Right renal cortex interstitium (tissue), 3 donors: ENCODE measurements around the gene PCCB. TPM values are rescaled to one million over a fixed set of nuclear protein-coding genes. Genes with fewer than 3 reads are reported as not detected.
"Not testable (repeated sequence)": the region's sequence is repeated elsewhere in the genome, so short reads cannot be mapped to it uniquely, and the experiment has no call there.

Experiments
- DNase-seq, 3 donors: peaks; one replicate each; pipeline ENCODE4 v3.0.0-alpha.2; 2013; ENCODE audit warnings: low read depth in 3 of 3, low spot score in 2 of 3
- polyA plus RNA-seq, 3 donors: library from polyadenylated mRNA; unstranded; fragments of 120-200 nt; gene quantifications; one replicate each; pipeline ENCODE4 v1.2.1, GENCODE V29; 2013; ENCODE audit not compliant: insufficient read length in 3 of 3

The PCCB gene
- polyA plus RNA-seq, 3 donors, result 77.3 to 89.5 (median 79.6) TPM

DNA sequence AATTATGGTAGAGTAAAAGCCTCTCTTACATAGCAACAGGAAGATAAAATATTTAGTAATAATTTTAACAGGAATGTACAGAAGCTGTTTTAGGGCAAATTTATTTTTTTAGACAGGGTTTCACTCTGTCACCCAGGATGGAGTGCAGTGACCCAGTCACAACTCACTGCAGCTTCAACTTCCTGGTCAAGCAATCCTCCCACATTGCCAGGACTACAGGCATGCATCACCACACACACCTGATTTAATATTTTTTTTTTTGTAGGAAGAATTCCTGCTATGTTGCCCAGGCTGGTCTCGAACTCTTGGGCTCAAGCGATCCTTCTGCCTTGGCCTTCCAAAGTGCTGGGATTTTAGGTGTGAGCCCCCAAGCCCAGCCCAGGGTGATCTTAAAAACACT lies 61.1 kb downstream of the PCCB start:
- peak in 1 of 3 donors; percentile 6 for DNase-seq

DNA sequence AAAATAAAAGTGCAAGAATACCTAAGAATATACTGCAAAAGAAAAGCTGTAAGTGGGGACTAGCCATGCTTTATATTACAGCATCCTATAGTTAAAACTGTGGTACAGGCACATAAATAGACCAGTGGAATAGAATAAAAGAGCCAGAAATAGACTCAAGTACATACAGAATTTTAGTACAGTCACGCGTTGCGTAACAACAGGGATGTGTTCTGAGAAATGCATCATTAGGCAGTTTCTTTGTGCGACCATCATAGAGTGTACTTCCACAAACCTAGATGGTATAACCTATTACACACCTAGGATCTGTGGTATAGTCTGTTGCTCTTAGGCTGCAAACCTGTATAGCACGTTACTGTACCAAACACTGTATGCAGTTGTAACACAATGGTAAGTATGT lies 61.8 kb downstream of the PCCB start:
- no peak for DNase-seq

DNA sequence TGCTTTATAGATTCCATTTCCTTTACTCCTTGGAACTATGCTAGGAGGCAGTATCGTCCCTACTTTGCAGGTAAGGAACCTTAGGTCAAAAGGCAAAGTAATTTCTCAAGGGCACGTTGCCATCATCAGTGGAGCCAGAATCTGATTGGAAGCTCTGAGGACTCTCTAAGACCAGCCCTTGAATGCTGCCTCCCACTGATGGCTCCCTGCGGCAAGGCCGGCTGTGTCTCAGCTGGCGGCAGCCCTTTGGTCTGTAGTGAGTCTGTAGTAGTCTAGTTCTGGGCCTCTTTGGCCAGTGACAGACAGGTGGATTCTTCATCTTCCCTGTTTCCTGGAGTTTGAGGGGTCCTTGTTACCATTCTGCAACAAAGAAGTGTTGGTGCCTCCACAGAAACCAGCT lies 76.2 kb downstream of the PCCB start:
- no peak for DNase-seq

DNA sequence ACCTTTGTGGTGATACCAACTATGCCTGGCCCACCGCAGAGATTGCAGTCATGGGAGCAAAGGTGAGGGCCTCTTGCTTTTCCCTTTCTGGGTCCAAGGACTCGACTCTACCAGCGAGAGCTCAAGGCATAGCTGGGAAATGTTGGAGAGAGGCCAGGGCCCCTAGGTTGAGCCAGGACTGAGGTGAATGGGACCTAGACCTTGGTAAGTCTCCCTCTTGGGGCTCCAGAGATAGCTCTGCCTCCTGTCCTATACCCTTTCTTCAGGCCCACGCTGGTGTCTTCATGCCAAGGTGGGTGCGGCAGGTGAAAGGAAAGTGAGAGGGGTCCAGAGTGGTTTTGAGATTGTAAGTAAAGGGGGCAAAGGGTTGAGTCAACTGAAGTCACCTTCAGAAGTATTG lies 77.5 kb downstream of the PCCB start:
- DNase-seq, result no peak

DNA sequence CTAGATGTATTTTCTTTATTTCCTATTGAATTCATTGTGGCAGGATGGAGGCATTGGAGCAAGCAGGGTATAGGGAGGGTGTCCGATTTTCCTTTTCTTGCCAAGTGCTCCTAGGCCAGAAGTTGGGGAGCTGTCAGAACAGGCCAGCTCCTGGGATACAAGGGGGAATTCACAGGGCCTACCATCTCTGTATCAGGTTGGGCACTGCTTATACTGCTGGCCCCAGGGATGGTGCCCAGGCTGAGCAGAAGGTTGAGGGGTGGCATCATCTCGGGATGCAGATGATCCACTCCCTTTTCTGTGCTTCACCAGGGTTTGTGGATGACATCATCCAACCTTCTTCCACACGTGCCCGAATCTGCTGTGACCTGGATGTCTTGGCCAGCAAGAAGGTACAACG lies 79.5 kb downstream of the PCCB start:
- no peak for DNase-seq

DNA sequence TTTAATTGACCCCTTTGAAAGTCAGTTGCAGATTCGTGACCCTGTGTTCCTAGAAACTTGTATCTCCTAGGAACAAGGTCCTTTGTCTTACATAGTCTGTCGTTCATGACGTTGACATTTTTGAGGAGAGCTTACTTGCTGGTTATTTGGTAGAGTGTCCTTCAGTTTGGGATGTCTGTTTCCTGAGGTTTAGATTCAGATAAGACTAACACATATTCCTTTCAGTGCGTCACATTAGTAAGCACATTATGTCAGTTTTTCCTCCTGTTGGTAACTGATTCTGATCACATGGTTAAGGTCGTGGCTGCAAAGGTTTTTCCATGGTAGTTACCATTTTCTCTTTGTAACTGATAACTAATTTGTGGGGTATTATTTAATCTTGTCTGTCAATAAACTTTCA lies 80.8 kb downstream of the PCCB start:
- DNase-seq, result no peak

DNA sequence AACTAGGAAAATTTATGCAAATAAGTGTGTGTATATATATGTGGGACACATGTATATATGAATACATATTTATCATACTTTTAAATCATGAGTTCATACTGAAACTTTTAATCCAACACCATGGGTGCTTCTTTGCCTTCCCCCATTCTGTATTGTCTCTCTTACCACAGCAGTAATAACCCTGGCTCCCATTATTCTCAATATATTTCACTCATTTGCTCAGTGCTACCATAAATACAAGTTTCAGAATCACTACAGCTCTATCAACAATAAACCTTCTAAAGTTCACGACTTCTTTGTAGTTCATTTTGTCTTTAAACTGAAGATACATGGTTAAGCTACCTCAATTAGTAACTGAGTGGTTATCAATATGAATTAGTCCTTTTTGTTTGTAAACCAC lies 82.2 kb downstream of the PCCB start:
- no peak for DNase-seq

DNA sequence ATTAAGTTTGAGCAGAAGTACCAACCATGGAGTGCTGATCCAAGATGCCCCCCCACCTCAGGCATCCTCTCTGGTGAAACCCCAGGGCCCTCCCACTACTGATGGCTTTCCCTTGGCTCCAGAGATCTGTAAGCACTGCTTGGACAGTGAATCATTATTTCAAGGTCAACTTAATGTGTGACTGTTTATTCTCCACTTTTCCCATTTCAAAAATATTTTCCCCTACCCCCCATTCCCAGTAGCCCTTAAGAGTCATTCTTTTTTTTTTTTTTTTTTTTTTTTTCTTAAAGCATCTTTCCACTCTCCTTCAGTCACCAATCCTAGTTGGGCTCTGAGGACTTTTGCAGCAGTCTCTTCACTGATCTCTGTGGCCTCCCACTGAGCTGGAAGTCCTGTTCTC lies 82.6 kb downstream of the PCCB start:
- DNase-seq, result no peak

DNA sequence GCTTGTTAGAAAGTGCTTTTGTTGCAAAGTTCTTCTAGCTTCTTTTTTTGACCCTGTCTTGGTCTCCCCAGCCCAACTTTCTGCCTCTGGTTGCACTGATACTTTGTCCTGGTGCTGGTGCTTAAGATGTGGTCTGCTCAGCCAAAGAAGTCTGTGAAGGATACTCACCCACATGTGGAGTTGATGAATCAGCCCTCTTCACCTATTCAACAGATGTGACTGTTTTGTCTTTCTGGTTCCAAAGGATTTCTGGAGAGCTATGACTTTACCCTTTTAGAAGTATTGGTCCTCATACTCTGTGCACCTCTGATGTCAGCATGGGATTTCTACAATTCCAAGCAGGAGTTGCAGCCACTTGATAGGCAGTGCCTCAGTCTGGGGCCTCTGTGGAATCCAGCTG lies 84.1 kb downstream of the PCCB start:
- no peak for DNase-seq

DNA sequence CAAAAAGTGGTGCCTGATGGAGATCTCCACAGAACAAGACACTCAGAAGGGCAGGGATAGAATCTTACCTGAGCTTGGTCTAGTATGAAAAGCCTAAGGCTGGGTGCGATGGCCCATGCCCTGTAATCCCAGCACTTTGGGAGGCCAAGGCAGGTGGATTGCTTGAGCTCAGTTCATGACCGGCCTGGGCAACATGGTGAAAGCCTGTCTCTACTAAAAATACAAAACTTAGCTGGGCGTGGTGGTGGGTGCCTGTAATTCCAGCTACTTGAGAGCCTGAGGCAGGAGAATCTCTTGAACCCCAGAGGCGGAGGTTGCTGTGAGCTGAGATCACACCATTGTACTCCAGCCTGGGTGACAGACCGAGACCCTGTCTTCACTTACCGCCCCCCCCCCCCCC lies 84.6 kb downstream of the PCCB start:
- DNase-seq, result not testable (repeated sequence)

DNA sequence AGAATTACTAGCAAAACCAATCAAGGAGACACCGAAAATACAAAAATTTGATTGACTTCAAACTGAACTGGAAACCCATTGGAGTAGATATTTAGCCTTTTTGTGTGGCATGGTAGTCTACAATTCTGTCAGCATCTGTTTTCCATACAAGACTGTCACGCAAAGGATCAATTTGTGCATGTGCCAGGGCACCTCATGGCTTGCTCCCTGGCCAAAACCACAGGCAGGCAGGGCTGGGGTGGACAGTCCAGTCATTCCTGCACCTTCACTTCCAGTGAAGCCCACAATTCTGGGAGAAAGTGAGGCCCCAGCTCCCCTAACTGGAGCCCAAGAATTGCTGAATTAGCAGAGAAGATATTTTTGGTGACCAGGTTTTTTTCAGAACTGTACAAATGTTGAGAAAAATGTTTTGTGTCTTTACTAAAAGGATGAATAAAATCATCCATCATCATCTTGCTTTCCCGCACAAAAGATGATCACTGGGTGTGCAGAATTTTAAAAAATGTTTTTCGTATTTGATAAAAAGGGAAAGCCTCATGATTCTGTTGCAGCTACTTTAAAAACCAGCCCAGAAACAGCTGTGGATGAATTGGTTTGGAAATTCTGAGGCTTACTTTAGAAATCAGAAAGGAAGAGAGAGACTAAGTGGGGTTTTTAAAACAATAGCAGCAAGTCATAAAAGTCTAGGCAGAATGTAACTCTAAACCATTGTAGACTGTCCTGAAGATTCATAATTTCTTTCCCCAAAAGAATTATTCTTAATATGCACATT lies 86.4 kb downstream of the PCCB start:
- DNase-seq, result no peak

DNA sequence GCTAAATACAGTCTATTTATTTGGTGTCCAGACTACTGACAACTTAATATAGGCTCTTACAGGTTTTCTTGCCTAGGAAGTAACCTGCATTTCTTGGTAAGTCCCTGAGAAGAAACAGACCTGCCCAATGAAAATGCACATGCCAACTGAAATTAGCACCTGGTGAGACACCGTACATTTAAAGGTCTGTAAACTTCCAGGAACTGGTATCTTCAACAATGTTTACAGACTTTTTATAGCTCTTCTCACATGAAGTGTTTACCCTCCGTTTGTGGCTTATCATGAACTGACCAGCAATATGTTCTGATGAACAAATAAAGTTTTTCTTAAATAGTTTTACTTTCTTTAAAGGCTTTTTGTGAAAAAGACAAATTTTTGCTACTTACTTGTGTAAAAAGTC lies 93.3 kb downstream of the PCCB start:
- DNase-seq, result no peak

DNA sequence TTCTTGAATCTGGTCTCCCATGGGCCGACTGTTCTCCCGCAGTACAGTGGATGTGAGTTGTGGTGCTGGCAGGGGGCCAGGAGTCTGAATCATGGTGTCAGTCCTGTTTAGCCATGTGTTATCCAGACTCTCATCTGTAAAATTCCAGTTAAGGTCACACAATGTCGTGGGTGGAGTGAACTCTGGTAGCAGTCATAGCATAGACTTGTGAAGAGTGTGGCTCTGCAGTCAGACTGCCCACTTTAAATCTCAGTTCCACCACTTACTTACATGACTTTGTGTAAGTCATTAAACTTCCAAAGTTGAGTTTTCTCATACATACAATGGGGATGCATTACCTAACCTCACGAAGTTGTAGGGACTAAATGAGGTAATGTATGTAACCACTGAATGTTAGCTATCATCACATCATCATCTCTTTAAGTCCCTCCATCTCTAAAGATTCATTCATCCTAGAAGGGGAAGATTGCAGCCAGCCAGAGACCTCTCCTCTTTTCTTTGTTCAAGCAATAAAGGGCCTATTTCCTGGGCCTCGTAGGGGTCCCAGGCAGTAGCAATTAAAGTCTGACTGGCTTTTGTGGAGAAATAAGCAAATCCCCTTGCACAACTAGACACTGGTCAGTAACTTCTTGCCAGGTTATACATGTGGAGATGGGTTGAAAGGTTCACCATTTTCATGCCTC lies 93.9 kb downstream of the PCCB start:
- DNase-seq, result no peak

DNA sequence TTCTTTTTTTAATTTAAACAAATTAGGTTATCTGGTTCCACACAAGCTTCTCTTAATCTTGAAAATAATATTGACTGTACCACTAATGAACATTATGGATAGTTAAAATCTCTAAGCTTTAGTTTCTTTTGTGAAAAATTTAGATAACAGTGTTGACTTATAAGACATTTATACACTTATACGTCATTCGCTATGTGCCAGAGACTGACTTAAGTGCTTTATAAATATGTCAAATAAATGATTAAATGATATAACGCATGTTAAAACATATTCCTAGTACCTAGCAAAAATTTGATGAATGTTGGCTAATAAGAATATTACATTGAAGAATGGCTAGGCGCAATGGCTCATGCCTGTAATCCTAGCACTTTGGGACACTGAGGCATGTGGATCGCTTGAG lies 96.3 kb downstream of the PCCB start:
- DNase-seq, result no peak

DNA sequence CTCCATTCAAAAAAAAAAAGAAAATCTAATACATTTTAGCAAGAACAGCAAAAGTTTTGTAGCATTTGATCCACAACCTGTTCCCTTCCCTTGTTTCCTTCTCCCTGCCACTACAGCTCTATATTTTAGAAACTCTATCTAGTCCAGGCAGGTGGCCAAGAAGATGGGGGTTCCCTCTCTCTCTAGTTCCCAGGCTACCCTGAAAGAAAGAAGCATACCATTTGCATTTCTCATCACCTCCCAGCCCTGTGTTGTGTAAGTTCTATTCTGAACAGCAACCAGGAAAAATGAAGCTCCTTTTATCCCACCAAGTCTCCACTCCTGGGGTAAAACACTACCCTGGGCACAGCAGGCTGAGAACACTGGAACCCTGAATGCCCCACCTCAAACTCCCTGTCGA lies 100.0 kb downstream of the PCCB start:
- no peak for DNase-seq

DNA sequence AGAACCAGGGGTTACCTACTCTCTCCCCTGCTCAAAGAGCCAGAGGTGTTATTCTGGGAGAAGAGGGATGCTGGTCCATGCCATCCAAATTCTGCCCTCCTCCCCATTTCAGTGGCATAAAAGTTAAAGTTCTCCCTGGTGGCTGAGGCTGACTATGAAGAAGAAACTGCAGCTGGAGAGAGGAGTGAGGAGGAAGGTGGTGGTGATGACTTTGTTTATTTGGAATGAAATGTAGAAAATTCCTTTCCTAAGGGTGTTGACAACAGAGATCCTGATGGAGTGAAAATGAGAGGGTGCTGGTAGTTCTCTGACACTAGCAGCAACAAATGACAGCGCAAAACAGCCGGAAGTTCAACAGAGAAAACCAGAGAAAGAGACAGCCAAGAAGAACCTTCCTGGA lies 100.4 kb downstream of the PCCB start:
- DNase-seq, result no peak

DNA sequence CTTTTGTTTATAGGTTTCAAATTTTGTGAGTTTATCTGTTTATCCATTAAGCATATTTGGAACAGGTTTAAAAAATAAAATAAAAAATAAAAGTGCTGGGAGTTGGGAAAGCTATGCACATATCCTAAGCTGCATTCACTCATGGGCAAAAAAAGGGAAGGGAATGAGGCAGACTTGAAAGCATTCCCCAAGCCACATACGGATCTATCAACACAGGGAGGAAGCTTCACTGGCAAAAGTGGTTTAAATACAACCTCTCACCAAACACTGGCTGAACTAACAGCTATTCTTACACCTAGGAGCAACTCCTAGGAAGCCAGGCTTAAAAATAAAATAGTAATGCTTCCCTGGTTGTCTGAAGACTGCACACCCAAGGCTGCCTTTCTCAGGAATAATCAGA lies 101.2 kb downstream of the PCCB start:
- DNase-seq, result no peak

DNA sequence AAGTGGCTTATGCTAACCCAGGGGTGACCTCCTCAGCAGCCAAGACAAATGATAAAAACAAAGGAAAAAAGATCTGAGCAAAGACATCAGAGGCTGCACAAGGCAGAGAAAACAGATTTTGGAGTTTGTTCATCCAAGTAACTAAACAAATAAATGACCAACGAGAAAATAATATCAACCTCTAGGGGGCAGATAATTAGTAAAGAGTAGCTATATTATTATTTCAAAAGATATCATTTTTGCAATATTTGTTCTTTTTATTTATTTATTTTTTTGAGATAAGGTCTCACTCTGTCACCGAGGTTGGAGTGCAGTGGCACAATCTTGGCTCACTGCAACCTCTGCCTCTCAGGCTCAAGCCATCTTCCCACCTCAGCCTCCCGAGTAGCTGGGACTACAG lies 101.8 kb downstream of the PCCB start:
- no peak for DNase-seq

DNA sequence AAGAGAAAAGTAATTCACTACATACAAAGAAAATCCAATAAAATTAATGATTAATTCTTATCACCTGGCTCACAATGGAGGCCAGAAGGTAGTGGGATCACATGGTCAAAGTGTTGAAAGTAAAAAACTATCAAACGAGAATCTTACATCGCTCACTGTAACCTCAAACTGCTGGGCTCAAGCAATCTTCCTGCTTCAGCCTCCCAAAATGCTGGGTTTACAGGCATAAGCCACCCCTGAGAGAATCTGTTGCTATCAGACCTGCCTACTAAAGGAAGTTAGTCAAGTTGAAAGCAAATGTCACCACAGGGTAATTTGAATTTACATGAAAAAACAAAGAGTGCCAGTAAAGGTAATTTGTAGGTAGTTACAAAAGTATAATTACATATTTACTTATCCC lies 103.3 kb downstream of the PCCB start:
- DNase-seq, result no peak

DNA sequence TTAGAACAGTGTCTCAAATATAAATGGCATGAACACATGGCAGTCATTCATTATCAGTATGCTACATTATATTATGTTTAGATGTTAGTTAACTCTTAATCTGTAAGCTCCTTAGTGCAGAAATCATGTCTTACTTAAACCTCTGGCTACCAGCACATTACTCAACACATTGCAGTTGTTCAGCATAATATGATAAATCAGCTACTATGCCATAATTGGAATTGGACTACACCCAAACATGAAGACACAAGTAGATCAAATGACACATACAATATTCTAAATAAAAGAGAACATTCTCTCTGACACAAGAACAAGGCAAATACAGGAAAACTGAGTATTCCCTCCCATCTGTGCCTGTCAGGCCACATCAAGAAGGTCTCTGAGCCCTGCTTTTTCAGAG lies 116.1 kb downstream of the PCCB start:
- no peak for DNase-seq

DNA sequence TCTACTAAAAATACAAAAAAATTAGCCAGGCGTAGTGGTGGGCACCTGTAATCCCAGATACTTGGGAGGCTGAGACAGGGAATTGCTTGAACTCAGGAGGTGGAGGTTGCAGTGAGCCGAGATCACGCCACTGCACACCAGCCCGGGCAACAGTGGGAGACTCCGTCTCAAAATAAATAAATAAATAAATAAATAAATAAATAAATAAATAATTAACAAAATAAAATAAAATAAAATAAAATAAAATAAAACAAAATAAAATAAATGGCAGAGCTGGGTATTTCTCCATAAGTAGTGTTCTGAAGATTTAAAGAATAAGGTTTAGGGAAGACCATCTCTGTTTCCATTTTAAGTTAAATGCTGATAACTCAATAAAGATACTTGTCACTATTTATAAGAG lies 125.7 kb downstream of the PCCB start:
- DNase-seq, result not testable (repeated sequence)

DNA sequence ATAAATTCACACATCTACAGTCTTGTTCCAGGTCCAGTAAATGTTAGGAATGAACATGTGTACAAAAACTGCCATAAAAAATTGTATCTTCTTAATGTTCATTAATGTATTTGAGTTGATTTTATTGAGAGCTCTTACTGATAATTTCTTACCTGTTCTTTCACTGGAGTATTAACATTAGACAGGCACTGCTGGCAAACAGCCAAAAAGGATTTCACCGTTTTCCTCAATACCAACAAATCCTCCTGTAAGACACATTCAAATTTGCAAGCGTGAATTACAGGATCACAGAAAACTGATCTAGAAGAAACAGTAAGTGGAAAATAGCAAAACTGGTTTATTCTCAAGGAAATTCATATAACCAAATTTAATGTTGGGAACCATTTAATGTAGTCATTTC lies 127.4 kb downstream of the PCCB start:
- no peak for DNase-seq

DNA sequence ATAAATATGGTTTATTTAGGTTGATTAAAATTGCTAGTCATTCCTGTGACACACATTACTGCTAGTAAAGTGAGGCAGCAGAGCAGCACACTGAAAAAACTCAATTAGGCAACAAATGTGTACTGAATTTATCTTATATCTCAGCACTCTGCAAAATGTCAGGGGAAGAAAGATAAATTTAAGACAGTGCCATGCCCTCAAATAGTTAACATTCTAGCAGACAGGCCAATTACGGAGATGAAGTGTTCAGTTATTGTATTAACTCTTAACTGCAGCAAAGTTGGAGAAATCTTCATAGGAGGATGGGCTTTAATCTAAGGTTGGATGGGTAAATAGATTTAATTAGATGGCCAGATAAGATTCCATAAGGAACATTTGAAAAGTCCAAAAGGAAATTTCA lies 127.9 kb downstream of the PCCB start:
- no peak for DNase-seq
